Measurements from ENCODE around the gene SLC34A3. TPM values are rescaled to one million over a fixed set of nuclear protein-coding genes. Genes with fewer than 3 reads are reported as not detected.
"Not testable (repeated sequence)": the region's sequence is repeated elsewhere in the genome, so short reads cannot be mapped to it uniquely, and the experiment has no call there.

The SLC34A3 gene
- polyA plus RNA-seq, 10 donors: 0.29 to 2.0 (median 0.89) TPM

- DNase-seq: no peak
These were observed 1.5 kb upstream of the SLC34A3 start for GRCh38 chr9:137228968-137229896.

GRCh38 chr9:137229903-137230704 lies 597 bp upstream of the SLC34A3 start:
- no peak for DNase-seq

- no peak for DNase-seq
These were observed 805 bp downstream of the SLC34A3 start for GRCh38 chr9:137231372-137232039.

- DNase-seq: no peak
These were observed 1.4 kb downstream of the SLC34A3 start for GRCh38 chr9:137232101-137232500.

GRCh38 chr9:137232510-137232909 lies 1.8 kb downstream of the SLC34A3 start:
- no peak for DNase-seq

GRCh38 chr9:137233143-137233980 lies 2.7 kb downstream of the SLC34A3 start:
- DNase-seq: no peak

- no peak for DNase-seq
These were observed 3.5 kb downstream of the SLC34A3 start for GRCh38 chr9:137234055-137234697.

GRCh38 chr9:137234758-137235423 lies 4.2 kb downstream of the SLC34A3 start:
- DNase-seq: no peak

GRCh38 chr9:137235424-137236237 lies 4.9 kb downstream of the SLC34A3 start:
- DNase-seq: no peak

- DNase-seq: peak; percentile 68 to 83 (median 77)
These were observed 5.7 kb downstream of the SLC34A3 start for GRCh38 chr9:137236238-137236935.

GRCh38 chr9:137236936-137237421 lies 6.3 kb downstream of the SLC34A3 start:
- DNase-seq: no peak

GRCh38 chr9:137237759-137238726 lies 7.3 kb downstream of the SLC34A3 start:
- DNase-seq: peak in 2 of 3 donors; percentile 59 to 64

GRCh38 chr9:137239541-137240200 lies 9.0 kb downstream of the SLC34A3 start:
- not testable (repeated sequence) for DNase-seq

GRCh38 chr9:137240318-137240840 lies 9.7 kb downstream of the SLC34A3 start:
- DNase-seq: peak in 2 of 3 donors; percentile 65 to 88

GRCh38 chr9:137240841-137241489 lies 10.3 kb downstream of the SLC34A3 start, which contains the start of gene TUBB4B:
TUBB4B (plus strand) TSS chr9:137241287; CDS start chr9:137241361, 74 bp downstream.
- peak; percentile 100 for DNase-seq

Measured in muscle of back (tissue), 11 donors.